NOMO-1 (cell line): ENCODE results near the gene KDM3B.

ENCODE experiments used
- DNase-seq, 2 experiments: peaks; one replicate each; lab custom pipeline; 2025; ENCODE audit not compliant: unreplicated experiment in 2 of 2; lab: John Stamatoyannopoulos, UW

The KDM3B gene

DNA sequence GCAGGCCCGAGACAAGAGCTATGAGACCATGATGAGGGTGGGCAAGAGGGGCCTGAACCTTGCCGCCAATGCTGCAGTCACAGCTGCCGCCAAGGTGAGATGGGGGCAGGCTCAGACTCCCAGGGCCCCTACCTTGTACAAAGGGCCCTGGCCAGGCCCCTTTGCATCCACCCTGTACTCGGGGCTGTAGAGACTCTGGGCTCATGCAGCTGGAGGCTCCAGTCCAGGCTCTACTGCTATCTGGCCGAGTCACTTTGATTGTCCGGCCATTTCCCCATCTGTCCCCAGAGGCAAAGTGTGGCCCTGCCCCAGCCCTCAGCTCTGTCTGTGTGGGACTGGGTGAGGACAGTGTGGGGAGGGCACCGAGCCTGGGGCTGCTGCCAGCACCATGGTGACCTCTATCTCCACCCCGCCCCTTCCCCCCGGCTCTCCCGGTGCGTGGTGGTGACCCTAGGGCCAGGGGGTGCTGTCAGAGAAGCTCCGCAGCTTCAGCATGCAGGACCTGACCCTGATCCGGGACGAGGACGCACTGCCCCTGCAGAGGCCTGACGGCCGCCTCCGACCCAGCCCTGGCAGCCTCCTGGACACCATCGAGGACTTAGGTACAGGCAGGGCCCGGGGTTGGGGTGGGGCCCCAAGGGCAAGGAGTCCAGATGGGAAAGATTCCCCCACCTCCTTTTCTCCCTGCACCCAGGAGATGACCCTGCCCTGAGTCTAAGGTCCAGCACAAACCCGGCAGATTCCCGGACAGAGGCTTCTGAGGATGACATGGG lies 92.5 kb downstream of the KDM3B start:
- no peak for DNase-seq

DNA sequence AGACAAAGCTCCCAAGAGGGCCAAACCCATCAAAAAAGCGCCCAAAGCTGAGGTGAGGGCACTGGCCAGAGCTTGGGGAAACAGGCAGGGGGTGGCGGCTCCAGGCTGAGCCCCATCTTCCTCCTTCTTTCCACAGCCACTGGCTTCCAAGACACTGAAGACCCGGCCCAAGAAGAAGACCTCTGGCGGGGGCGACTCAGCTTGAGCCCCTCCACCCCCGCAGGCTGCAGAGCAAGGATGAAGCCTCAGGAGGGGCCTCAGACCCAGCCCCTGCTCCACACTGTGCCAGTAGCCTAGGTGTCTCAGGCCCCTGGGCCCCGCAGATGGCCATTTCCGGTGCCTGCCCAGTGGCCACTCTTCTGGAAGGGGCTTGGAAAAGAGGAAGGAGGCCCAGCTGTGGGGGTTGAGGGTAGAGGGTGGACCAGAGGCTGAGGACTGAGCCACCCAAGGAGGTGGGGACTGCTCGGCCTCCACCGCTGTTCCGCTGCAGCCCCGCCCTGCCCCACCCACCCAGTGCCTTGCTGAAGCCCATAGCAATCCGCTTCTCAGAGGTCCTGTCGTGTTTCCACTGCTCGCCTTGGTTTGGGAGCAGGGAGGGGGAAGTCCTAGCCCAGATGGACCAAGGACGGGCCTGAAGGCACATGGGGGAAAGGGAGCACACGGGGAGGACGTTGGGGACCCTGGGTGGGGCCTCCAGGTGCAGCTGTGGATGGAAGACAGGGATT lies 93.2 kb downstream of the KDM3B start:
- no peak for DNase-seq

DNA sequence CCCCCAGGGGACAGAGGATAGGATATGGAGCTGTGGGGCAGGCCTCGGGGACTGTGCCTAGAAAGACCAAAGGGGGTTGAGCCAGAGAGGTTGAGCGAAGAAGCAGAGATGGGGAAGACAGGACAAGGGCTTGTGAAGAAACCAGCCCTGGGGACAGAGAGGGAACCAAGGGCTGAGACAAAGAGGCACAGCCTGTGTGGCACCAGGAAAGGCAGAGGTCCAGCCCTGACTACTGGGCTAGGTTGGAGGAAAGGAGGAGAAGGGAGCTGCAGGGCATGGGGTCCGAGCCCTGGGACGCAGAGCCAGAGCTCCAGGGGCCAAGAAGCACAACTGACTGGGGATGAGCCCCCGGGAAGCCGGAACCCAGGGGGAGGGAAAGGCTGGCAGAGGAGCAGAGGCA lies 95.6 kb downstream of the KDM3B start:
- DNase-seq: no peak

DNA sequence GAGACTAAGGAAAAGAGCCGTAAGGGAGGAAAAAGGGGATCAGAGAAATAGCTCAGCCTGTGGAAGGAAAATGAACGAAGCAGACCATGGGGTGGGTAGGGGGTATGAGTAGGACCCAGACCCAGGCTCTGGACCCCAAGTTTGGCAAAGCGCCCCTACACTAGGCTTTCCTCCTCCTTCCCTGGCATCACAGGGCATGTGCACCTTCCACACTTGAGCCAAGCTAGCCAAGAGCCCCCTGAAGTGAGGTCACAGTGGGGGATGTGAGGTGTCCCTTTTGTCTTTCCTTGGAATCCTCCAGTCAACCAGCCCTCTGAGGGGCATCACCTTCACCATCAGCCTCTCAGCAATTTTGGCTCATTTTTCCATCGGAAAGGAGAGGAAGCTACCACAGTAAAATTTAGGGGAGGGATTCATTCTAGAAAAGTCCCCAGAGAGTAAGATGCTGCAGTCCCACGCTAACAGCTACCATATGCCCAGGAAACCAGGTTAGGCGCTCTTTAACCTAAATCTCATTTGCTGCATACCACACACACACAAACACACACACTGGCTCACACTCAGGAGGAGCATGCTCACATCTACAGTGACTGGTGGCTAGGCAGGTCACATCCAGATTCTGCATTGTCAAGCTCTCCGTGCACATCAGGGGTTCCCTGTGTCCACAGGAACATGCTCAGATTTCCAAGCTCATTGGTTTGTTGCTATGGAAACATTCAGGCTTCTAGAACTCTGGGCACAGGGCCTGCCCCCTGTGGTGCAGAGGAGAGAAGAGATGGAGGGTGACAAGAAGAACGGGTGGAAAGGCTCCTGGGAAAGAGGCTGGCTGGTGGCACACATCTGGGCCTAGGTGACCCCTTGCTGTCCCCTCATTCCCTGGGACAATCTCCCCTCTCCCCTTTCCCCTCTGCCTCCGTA lies 96.3 kb downstream of the KDM3B start:
- DNase-seq: no peak

DNA sequence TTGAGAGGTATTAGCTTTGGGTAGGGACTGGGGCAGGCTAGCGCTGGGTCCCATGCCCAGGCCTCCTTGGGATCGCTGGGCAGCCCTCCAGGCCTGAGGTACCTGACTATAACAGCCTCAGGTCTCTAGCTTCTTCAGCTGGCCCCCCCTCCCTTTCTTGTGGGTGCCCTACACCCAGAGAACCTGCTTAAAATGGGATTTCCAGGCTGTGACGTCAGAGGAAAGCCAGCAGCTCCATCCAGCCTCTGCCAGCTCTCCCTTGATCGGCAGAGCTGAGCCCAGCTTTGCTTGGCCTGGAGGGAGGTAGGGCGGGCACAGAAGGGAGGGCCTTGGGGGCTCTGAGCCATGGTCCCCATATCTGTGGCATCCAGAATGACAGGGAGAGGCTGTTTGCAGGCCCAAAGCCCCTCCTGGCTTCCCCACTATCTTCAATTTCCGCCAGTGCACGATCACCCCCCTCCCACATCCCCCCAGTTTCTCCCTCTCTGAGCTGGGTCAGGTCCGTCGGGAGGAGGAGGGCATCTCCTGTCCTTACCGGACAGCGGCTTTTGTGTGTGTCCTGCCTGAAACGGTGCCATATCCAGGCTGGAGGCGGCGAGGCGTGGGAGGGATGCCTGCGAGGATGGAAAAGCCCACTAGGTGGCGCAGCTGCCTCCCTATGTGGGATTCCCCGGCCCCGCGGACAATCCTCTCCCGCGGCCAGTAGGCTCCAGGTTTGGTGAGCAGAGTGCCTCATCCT lies 97.2 kb downstream of the KDM3B start:
- peak; percentile 69 to 73 for DNase-seq

DNA sequence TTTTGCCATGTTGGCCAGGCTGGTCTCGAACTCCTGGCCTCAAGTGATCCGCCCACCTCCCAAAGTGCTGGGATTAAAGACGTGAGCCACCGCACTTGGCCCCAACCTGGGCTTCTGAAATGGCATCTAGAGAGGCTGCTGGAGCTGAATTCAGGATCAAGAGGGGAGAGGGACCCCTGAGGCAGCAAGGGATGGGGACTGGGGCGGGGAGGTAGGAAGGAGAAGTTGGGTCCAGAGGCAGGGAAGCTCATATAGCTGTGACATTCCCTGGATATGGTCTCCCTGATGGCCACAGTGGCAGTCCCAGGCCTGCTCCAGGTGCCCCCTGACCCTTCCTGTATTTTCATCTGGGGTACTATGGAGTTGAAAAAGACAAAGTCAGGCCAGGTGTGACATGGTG lies 98.5 kb downstream of the KDM3B start:
- DNase-seq: no peak

DNA sequence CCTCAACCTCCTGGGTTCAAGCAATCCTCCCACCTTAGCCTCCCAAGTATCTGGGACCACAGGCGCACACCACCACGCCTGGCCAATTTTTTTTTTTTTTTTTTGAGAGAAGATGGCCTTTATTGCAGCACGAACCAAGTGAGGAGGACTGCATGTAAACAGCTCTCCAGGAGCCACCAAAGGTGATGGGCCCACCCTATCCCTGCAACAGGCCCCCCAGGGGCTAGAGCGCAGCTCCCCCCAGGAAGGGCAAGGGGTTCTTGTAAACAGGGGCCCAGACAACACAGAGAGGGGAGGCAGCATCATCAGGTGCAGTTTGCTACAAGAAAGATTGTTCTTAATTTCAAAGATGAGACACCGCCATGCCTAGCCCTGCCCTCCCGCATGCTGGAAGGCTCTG lies 100.2 kb downstream of the KDM3B start:
- DNase-seq: no peak

DNA sequence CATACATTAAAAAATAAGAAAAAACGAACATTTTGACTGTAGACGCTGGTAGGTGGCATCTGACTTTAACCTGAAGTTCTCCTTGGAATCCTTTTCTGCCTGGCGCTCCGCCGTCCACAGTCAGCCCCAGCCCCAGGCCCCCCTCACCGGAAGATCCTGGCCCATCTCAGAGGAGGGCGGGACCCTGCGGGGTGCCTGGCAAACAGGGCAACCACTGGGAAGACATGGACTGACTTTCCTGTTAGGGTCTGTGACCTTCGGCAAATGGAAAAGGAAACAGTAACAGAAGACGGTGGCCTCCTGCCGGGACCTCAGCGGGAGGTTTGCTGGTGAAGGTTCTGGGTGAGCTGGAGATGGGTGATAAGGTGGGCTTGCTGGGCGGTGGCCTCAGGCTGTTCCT lies 101.1 kb downstream of the KDM3B start:
- no peak for DNase-seq

DNA sequence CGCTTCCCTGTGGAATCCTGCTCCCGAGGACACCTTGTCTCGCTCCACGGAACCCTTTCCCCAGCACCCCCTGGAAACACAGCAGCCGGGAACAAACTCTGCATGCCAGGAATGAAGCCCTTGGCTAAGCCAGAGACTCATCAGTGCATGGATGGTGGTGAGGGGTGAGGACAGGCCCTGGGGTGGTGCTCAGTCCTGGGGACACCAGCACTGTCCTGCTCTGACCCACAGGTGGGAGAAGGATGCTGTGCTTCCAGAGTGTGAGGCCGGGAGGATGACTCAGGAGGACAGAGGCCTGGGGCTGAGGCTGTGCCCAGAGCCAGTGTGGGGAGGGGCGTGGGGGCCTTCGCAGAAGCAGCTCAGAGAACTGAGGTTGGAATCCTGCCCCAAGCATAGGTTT lies 101.6 kb downstream of the KDM3B start:
- DNase-seq: no peak

DNA sequence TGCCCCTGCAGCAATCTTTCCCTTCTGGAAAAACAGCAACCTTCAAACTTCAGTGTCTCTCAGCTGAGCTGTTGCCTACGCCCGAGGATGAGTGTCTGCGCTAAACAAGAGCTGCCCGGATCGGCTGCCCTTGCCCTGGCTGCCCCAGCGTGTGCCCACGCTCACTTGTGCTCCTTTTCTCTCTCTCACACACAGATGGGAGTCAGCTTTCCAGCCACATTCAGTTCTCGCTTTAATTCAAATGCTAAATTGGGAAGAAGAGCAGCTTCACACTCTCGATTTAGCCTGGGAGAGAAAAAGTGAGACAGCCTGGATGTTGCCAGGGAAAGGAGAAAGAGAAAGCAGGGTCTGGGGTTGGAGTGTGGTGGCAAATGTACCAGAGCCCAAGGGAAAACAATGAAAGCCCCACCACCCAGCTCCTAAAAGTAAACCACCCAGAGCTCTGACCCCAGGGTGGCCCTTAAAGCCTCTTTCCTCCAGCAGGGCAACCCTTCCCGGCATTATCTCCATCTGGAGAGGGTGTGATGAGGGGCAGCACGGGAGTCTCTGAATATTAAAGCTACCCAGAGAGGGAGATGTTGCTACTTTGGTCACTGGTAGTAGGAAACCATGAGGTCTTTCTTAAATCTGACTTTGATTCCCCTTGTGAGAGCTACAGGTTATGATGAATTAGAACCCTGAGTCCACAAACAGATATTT lies 102.9 kb downstream of the KDM3B start:
- DNase-seq: no peak

DNA sequence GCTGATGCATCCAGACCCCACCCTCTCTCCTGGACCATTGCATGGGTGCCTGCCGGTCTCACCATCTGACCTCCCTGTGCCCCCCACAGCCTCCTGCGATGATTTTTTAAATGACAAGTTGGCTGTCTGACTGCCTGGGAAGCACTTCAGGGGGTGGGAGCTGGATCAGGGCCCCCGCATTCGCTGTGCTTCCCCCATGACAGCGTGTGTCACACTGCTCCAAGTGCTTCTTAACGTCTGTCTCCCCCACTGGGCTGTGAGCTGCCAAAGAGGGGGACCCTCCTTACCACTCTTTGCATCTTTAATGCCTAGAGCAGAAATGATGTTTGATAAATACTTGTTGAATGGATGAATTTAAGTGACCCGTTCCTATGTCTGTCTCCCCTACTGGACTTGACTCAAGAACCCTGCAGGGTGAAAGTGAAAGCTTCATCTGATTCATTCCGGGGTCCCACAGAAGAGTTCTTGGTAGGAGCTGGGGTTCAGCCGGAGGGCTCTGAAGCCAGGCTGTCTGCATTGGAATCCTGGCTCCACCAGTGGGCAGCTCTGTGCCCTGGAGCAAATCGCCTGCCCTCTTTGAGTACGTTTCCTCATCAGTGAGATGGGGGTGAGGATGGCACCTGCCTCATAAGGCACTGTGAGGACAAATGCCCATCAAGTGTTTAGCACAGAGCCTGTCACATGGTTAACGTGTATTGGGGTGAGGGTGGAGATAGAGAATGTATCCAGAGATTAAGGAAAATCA lies 105.2 kb downstream of the KDM3B start:
- DNase-seq: no peak

DNA sequence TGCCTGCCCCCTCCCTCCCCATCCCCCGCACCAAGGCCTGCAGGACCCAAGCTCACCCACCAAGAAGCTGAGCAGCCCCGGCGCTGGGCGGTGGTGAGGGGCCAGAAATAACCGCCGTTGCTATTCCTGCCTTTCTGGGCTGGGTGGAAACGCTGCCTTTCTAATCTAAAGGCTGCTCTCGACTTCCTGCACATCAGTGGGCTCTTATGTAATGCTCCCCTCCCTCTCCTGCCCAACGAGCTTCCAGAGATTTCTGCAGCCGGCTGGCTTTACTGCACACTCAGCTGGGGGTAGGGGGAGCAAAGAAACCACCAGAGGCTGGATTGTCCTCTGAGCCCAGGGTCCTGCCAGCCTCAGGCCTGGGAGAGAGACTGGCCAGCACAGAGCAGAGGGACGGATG lies 105.9 kb downstream of the KDM3B start:
- no peak for DNase-seq

DNA sequence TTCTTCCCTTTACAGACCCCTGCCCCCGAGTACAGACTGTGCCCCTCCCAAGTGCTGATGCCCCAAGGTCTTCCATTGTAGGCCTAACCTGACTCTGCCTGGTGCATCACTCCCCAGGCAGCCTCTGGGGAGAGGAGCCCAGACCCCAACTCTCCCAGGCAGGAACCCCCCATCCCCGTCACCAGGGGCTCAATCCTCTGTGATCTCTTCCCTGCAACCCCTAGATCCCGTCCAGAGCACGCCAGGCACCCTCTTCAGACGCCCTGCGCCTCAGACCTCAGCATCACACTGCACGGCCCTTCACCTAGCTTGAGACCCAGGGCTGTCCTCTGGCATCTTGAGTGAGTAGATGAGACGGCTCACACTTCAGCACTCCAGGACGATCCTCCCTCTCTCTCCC lies 106.4 kb downstream of the KDM3B start:
- DNase-seq: no peak

DNA sequence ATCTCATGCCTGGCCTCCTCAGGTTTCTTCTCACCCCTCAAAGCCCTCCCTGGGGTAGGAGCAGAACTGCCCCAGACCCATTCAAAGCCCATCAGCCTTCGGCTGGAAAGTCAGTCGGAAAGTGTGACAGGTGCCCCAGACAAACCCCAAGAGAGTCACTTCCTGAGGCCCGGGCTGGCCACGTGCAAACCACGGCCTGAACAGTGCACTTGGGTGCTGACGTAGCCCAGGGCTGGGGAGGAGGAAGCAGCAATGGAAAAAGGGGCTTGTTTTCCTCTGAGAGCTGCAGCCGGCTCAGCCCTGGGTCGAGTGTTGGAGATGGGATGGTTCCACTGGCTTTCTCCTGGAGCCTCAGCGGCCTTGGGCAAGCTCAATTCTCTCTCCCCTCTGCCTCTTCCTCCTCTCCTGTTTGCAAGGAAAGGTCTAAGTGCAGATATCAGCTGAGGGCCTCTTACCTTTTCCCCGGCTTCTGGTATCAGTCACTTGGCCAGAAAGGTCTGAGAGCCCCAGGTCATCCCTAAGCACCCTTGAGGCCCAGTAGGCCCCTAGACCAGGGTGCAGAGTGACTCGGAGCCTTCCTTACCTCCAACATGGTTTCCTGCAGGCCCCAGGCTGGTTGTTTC lies 106.9 kb downstream of the KDM3B start:
- DNase-seq: peak; percentile 21 to 23

DNA sequence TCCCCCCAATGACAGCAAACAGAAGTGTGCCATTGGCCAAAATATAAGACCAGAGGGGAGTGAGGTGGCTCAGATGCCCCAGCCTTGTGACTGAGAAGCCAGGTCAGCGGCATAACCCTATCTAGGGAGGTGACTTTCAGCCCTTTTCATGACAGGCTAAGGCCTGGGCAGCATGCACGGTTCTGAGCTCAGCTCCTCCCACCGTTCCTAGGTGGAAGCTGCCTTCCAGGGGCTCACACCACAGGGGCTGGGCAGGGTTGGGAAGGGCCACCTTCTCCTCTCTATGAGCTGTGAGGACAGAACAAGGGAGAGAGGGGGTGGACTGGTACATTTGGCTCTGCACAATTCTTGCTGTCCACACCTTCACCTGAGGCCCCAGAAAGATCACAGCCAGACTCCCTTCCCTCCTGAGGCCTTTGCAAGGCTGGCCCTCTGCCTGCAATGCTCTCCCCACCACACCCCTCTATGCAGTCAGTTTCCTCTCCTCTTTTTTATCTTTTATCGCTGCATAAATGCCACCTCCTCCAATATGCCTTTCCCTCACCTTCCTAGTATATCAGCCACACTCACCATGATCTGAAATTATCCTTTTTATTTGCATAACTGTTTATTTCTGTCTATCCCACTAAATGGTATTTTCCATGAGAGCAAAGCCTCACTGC lies 107.7 kb downstream of the KDM3B start:
- no peak for DNase-seq

DNA sequence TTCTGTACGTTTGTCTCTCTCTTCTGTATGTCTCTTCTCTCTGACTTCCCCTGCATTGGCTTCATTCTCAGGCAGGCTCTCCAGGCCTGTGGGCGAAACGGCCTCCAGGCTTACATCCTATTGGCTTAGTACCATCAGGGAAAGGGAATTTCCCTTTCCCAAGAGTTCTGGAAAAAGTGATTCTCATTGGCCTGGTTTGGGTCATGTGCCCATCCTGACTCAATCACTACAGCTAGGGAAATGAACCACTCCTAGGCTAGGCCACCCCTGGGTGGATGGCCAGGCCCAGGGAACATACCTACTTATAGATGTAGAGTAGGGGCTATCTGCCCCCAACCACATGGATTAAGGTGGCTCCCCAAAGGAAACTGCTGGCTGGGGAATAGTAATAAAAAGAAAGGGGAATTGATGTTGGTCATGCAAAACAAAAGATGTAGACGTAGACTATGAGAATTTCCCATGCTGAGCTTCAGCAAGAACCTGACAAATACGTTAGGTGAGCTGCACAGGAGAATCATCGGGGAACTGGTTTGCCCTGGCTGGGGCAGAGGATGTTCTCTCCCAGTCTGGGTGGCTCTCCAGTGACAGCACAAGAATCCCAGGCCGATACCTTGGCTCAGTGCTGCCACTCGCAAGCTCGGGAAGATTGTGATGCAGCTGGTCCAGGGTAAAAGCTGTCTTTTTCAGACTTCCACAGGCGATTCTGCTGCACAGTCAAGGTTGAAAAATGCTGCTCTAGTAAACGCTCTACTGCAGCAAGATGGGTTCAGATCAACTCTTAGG lies 109.0 kb downstream of the KDM3B start:
- DNase-seq: no peak

DNA sequence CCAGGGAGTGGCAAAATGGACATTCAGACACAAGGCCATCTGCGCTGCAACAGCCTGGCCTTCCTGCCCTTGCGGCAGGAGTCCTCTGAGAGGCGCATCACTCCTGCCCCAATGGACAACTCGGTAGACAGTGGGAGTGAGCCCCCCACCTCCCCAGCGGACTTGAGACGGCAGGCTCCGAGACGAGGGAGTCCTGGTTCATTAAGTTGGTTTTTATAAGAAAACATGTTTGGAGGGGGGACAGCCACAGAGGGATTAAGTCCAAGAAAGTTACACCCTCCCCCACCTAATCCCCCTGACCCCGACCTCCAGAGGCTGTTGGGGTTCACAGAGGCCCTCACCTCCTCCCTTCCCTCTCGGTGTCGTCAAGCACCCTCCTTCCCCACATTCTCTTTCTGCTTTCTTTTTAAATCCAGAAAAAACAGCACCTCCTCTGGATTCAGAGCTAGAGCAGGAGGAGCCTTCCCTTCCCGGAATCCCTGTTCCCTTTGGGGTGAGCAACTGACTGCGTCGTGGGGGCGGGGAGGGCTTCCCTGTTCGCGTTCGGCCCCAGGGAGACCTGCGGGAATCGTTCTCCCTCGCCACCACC lies 111.0 kb downstream of the KDM3B start:
- DNase-seq: no peak
